Esophagus squamous epithelium (tissue), 5 donors: ENCODE data around the gene LDHAL6B. TPM values are rescaled to one million over a fixed set of nuclear protein-coding genes. Genes with fewer than 3 reads are reported as not detected.

ENCODE experiments used
- DNase-seq: peaks from one replicate; lab custom pipeline; 2025; lab: John Stamatoyannopoulos, UW
- H3K27ac ChIP-seq, 4 donors: fragments of 200-600 bp; sonication (generic); one replicate each; pipeline ENCODE4 v1.5.1; 2016 to 2019; ENCODE audit warnings: mild to moderate bottlenecking in 1 of 4
- H3K27me3 ChIP-seq, 4 donors: fragments of 200-600 bp; sonication (generic); 1 replicate in 3 of 4; 2 replicates in 1 of 4; pipeline versions ENCODE4 v1.5.1 to v1.6.0; 2017 to 2021; ENCODE audit warnings: antibody characterized with exemption in 1 of 4
- H3K36me3 ChIP-seq, 3 donors: fragments of 200-600 bp; sonication (generic); one replicate each; pipeline ENCODE4 v1.5.1; 2016 to 2019
- H3K4me1 ChIP-seq, 3 donors: fragments of 200-600 bp; sonication (generic); one replicate each; pipeline ENCODE4 v1.5.1; 2017 to 2019
- H3K4me3 ChIP-seq, 4 donors: fragments of 200-600 bp; sonication (generic); 1 replicate in 3 of 4; 2 replicates in 1 of 4; pipeline ENCODE4 v1.5.1; 2016 to 2019; ENCODE audit warnings: mild to moderate bottlenecking in 2 of 4, moderate library complexity in 1 of 4
- H3K9me3 ChIP-seq, 3 donors: fragments of 200-600 bp; sonication (generic); one replicate each; pipeline ENCODE4 v1.5.1; 2016 to 2019
- POLR2A ChIP-seq, 4 donors: fragments of 450-650 bp; IDR thresholded peaks; one replicate each; pipeline ENCODE4 v1.6.1; 2017; ENCODE audit warnings: antibody characterized with exemption in 4 of 4, mild to moderate bottlenecking in 4 of 4, moderate library complexity in 3 of 4
- WGBS, 2 donors: methylation state at CpG; one replicate each; pipeline ENCODE4 v1.1.5; 2018; 5-methylcytosine and 5-hydroxymethylcytosine counted together
- intact Hi-C: fragments of 100-400 bp; cut with DNase I; formaldehyde crosslinking; loops from one replicate; pipeline ENCODE4 v1.15.0; 2022
- total RNA-seq, 4 donors: library from RNA; depleted of rRNA; stranded (reverse); fragments of >200 nt; gene quantifications; one replicate each; pipeline ENCODE4 v1.1.0, GENCODE V29; 2016
- TF ChIP-seq, protein P1 (sequence below), 6 experiments: fragments of 450-650 bp in 4 of 6; fragments of 200-600 bp in 2 of 6; sonication (generic) in 2 of 6; IDR thresholded peaks; one replicate each; pipeline ENCODE4 v1.5.1; 2016 to 2019; ENCODE audit warnings: antibody characterized with exemption in 6 of 6, mild to moderate bottlenecking in 4 of 6, moderate library complexity in 4 of 6
- donor health status: DM: yes; HTN: yes; CAD: no.

The LDHAL6B gene
- total RNA-seq, 4 donors from 2014 or later: not detected

DNA sequence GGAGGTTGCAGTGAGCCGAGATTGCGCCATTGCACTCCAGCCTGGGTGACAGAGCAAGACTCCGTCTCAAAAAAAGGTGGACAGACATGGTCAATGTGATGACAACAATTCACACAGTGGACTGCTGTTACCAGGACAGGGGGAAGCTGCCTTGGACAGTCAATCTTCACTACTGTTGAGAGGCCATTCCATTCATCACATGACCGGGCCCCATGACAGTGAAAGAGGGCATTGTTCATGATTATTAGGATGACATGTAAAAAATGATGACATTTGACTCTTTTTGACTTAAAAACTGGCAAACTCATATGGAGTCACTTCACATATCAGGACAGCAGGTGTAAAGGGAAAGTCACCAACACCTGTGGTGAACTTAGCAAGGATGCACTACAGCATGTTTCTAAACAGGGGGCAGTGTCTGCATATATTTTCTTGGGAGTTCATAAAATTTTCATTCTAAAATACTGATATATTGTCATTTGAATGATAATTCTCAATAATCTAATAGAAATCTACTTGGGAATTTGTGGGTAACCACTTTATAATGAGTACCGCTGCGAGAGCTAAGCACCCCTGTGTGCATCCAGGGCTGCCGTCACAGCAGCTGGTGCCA, 34.2 kb upstream of the LDHAL6B start:
- WGBS, 2 donors: 94 to 96% methylated on average over 7 of the region's 7 CpGs
- TF ChIP-seq, protein P1, sequence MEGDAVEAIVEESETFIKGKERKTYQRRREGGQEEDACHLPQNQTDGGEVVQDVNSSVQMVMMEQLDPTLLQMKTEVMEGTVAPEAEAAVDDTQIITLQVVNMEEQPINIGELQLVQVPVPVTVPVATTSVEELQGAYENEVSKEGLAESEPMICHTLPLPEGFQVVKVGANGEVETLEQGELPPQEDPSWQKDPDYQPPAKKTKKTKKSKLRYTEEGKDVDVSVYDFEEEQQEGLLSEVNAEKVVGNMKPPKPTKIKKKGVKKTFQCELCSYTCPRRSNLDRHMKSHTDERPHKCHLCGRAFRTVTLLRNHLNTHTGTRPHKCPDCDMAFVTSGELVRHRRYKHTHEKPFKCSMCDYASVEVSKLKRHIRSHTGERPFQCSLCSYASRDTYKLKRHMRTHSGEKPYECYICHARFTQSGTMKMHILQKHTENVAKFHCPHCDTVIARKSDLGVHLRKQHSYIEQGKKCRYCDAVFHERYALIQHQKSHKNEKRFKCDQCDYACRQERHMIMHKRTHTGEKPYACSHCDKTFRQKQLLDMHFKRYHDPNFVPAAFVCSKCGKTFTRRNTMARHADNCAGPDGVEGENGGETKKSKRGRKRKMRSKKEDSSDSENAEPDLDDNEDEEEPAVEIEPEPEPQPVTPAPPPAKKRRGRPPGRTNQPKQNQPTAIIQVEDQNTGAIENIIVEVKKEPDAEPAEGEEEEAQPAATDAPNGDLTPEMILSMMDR (IDR thresholded peaks at IDR 0.05): peak in 1 of 6 experiments; percentile 7
- no peak for TF ChIP-seq POLR2A (IDR thresholded peaks at IDR 0.05)
- intact Hi-C loops: loop anchor here (10.0 kb wide), 1 partner anchor 322 kb away; no protein-coding TSS in a partner anchor
- H3K4me1 ChIP-seq: peaks cover 22 to 60% (median 33%) of the 10 kb centered on the region in 3 donors
- no peaks in the 10 kb centered on the region for H3K9me3 ChIP-seq
- H3K4me3 ChIP-seq: no peak overlapping the region
- H3K27me3 ChIP-seq: no peaks in the 10 kb centered on the region
- DNase-seq: no peak
- H3K36me3 ChIP-seq: peaks cover 0 to 24% (median 0%) of the 10 kb centered on the region in 3 donors
- H3K27ac ChIP-seq: no peak overlapping the region

DNA sequence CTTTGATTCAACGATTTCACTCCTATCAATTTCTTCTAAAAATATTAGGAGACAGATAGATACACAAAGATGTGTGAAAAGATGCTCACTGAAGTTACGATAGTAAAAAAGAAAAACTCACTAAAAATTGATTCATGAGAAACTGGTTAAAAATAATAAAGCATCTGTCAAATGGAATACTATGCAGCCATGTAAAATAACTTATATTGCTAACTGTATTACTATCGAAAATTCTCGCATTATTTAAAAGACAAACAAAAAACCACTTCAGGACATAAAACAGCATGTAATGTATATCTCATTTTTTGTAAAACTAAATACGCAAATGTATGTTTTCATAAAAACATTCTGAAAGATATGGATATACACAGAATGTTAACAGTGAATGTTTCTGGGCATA, 33.4 kb upstream of the LDHAL6B start:
- Histone ChIP-seq H3K4me1 (peaks cover 22 to 55% (median 33%) of the 10 kb centered on the region in 3 donors), H3K36me3 (peaks cover 0 to 32% (median 0%) of the 10 kb centered on the region in 3 donors), H3K27ac (no peak overlapping the region), H3K9me3 (no peaks in the 10 kb centered on the region), H3K4me3 (no peak overlapping the region), H3K27me3 (no peaks in the 10 kb centered on the region)
- intact Hi-C loops: loop anchor here (10.0 kb wide), 1 partner anchor 322 kb away; no protein-coding TSS in a partner anchor
- no peak for TF ChIP-seq POLR2A (IDR thresholded peaks at IDR 0.05)
- TF ChIP-seq, protein P1 (IDR thresholded peaks at IDR 0.05): no peak
- DNase-seq: no peak
- WGBS, 2 donors: 95 to 100% methylated on average over 5 of the region's 5 CpGs

DNA sequence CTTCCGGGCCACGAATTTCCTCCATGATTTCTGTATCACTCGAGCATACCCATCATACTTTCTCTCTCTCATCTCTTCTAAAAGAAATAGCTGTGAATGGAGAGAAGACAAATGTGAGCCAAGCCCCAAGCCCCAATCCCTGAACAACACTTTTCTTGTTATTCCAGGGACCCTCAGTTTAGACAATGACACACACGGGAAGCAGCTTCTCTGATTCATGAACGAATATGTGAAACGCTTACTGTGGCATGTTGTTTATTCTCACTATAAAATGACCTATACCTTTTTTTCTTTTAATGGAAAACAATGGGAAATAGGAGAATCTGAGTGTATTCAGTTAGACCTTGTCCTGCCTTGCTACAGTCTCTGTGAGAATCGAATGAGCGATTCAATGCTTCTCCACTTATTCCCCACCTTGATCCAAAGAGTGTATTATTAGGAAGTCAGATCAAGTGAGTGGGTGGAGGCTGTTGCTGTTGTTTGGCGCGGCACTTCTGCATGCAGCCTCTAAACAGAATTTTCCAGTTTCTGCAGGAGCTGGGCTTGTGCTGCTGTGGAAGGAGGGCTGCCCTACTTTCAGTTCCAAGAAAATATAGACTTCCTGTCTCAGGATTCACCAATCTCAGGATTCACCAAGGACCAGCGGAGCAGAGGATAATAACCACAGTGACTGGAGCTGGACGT, 32.4 kb upstream of the LDHAL6B start:
- intact Hi-C loops: loop anchor here (10.0 kb wide), 1 partner anchor 321 kb away; no protein-coding TSS in a partner anchor
- no peaks in the 10 kb centered on the region for H3K27me3 ChIP-seq
- TF ChIP-seq, protein P1 (IDR thresholded peaks at IDR 0.05): no peak
- no peak for TF ChIP-seq POLR2A (IDR thresholded peaks at IDR 0.05)
- H3K4me3 ChIP-seq: no peak overlapping the region
- H3K27ac ChIP-seq: peak overlapping the region; percentile 43 to 78 (median 58)
- H3K9me3 ChIP-seq: no peaks in the 10 kb centered on the region
- 85 to 91% methylated on average over 12 of the region's 12 CpGs for WGBS, 2 donors
- peaks cover 0 to 43% (median 0%) of the 10 kb centered on the region in 3 donors for H3K36me3 ChIP-seq
- DNase-seq: no peak
- H3K4me1 ChIP-seq: peaks cover 16 to 44% (median 25%) of the 10 kb centered on the region in 3 donors

DNA sequence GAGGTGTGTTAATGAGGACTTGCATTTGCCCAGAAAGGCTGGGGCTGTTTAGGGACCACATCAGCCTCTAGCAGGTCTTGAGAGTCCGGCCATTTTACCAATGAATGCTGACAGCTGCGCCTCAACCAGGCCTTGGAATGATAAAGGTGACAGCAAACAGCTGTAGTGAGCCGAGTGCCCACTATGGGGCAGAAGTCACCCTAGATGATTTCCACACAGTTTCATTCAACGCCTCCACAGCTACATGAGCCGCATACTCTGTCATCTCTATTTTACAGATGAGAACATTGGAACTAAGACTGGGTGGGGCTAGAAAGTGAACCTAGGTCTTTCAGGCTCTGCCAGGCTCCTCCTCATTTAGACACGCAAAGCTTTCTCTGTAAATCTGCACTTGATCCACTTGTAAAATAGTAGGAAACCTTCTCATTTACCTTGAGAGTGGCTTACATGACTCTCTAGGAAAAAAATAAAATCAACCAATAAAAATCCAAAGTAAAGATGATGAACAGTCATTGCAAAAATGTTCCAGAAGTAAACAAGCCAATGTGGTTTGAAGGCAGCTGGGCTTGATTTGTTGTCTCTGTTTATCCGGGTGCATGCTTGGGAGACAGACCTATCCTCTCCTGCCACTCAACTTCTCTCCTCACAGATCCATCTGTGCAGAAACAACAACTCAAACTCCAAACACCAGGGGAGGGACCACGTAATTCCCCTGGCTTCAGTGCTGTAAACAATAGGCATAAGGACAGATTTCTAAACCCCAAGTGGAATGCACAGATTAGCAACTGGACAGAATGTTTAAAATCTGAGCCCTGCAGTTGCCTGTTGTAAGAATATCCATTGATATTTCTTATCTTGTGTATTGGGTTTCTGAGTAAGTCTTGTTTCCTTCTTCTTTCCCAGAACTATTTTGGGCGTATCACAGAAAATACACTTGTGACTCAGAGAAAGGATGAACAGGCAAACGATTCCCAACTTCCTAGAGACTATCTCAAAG, 31.5 kb upstream of the LDHAL6B start:
- H3K4me3 ChIP-seq: no peak overlapping the region
- H3K9me3 ChIP-seq: no peaks in the 10 kb centered on the region
- 30 to 44% methylated on average over 10 of the region's 10 CpGs for WGBS, 2 donors
- H3K36me3 ChIP-seq: peaks cover 0 to 45% (median 0%) of the 10 kb centered on the region in 3 donors
- peak overlapping the region; percentile 43 to 78 (median 60) for H3K27ac ChIP-seq
- no peak for DNase-seq
- no peak for TF ChIP-seq POLR2A (IDR thresholded peaks at IDR 0.05)
- TF ChIP-seq, protein P1 (IDR thresholded peaks at IDR 0.05): peak in 5 of 6 experiments; percentile 49 to 78 (median 62)
- H3K4me1 ChIP-seq: peaks cover 11 to 36% (median 16%) of the 10 kb centered on the region in 3 donors
- H3K27me3 ChIP-seq: no peaks in the 10 kb centered on the region
- intact Hi-C loops: loop anchor here (10.0 kb wide), 1 partner anchor 320 kb away; no protein-coding TSS in a partner anchor
